ENCODE data around the gene SETD1B. TPM values are rescaled to one million over a fixed set of nuclear protein-coding genes. Genes with fewer than 3 reads are reported as not detected.
"Not testable (repeated sequence)": the region's sequence is repeated elsewhere in the genome, so short reads cannot be mapped to it uniquely, and the experiment has no call there.

SETD1B gene
- total and polyA plus RNA-seq, 9 donors: 6.2 to 44.6 (median 28.6) TPM

GRCh38 chr12:121845701-121846100, 41.9 kb downstream of the SETD1B start:
- no peak overlapping the region for H3K4me3 ChIP-seq
- H3K9me3 ChIP-seq: no peaks in the 10 kb centered on the region
- no peaks in the 10 kb centered on the region for H3K27me3 ChIP-seq
- intact Hi-C loops (cut with DNase I): no loop called here
- no peaks in the 10 kb centered on the region for H3K4me1 ChIP-seq (ENCODE audit: insufficient read depth)
- 83 to 88% (median 85%) methylated on average over 1 of the region's 1 CpG for WGBS, 3 donors
- DNase-seq: no peak
- H3K27ac ChIP-seq: no peak overlapping the region
- no peaks in the 10 kb centered on the region for H3K36me3 ChIP-seq
- TF ChIP-seq POLR2A (IDR thresholded peaks at IDR 0.05): no peak
- no peak for TF ChIP-seq CTCF (IDR thresholded peaks at IDR 0.05)
- no peak for TF ChIP-seq EP300 (IDR thresholded peaks at IDR 0.05)

- Histone ChIP-seq H3K4me3 (no peak overlapping the region), H3K4me1 (ENCODE audit: insufficient read depth) (no peaks in the 10 kb centered on the region), H3K9me3 (no peaks in the 10 kb centered on the region), H3K27ac (no peak overlapping the region), H3K27me3 (no peaks in the 10 kb centered on the region), H3K36me3 (no peaks in the 10 kb centered on the region)
- no peak for TF ChIP-seq EP300 (IDR thresholded peaks at IDR 0.05)
- TF ChIP-seq CTCF (IDR thresholded peaks at IDR 0.05): no peak
- TF ChIP-seq POLR2A (IDR thresholded peaks at IDR 0.05): no peak
- intact Hi-C loops (cut with DNase I): no loop called here
- no peak for DNase-seq
- 96 to 98% (median 97%) methylated on average over 6 of the region's 6 CpGs for WGBS, 3 donors
Measured at GRCh38 chr12:121849211-121849610, 45.4 kb downstream of the SETD1B start.

GRCh38 chr12:121849665-121850064, 45.9 kb downstream of the SETD1B start:
- no peak for TF ChIP-seq POLR2A (IDR thresholded peaks at IDR 0.05)
- no peak for TF ChIP-seq EP300 (IDR thresholded peaks at IDR 0.05)
- TF ChIP-seq CTCF (IDR thresholded peaks at IDR 0.05): no peak
- 80 to 83% (median 81%) methylated on average over 13 of the region's 13 CpGs for WGBS, 3 donors
- H3K9me3 ChIP-seq: no peaks in the 10 kb centered on the region
- H3K36me3 ChIP-seq: no peaks in the 10 kb centered on the region
- H3K4me1 ChIP-seq (ENCODE audit: insufficient read depth): no peaks in the 10 kb centered on the region
- H3K4me3 ChIP-seq: no peak overlapping the region
- H3K27me3 ChIP-seq: no peaks in the 10 kb centered on the region
- intact Hi-C loops (cut with DNase I): no loop called here
- no peak overlapping the region for H3K27ac ChIP-seq
- DNase-seq: no peak

GRCh38 chr12:121852392-121852791, 48.6 kb downstream of the SETD1B start:
- H3K9me3 ChIP-seq; DNase-seq; H3K36me3 ChIP-seq; H3K4me3 ChIP-seq; H3K4me1 ChIP-seq (ENCODE audit: insufficient read depth); intact Hi-C loops (cut with DNase I); H3K27me3 ChIP-seq; H3K27ac ChIP-seq: not testable (repeated sequence)
- WGBS, 3 donors: 55 to 75% (median 71%) methylated on average over 3 of the region's 3 CpGs

GRCh38 chr12:121857322-121858246, 53.8 kb downstream of the SETD1B start:
- no peak overlapping the region for H3K4me3 ChIP-seq
- H3K27ac ChIP-seq: peak overlapping the region in 1 of 2 donors; percentile 92
- no peaks in the 10 kb centered on the region for H3K36me3 ChIP-seq
- H3K4me1 ChIP-seq (ENCODE audit: insufficient read depth): peaks cover 12% of the 10 kb centered on the region
- no peak for DNase-seq
- no peaks in the 10 kb centered on the region for H3K9me3 ChIP-seq
- no peak for TF ChIP-seq CTCF (IDR thresholded peaks at IDR 0.05)
- TF ChIP-seq POLR2A (IDR thresholded peaks at IDR 0.05): no peak
- no peak for TF ChIP-seq EP300 (IDR thresholded peaks at IDR 0.05)
- H3K27me3 ChIP-seq: no peaks in the 10 kb centered on the region
- intact Hi-C loops (cut with DNase I): no loop called here
- WGBS, 3 donors: 81 to 86% (median 86%) methylated on average over 11 of the region's 11 CpGs
